ENCODE measurements around the gene CTNNA2.

Gene CTNNA2

DNA sequence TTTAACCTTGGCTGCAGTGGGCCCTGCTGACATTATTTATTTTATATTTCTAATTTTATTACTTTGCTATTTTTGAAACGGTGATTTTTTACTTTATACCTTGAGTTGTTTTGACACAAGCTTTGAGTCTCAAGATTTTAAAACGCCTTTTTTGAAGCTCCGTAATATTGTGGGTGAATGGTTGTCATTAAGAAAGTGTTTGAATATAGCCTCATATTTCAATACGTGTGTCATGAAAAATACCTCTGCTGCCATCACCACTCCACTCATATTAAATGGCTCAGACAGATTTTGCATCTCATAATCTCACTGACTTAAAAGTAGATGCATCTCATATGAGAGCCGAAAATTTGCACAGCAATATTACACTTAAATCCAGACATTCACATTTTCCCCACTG, 106.6 kb downstream of the CTNNA2 start:
- DNase-seq: no peak

GRCh38 chr2:79619976-79620375, 107.1 kb downstream of the CTNNA2 start:
- DNase-seq: no peak

DNA sequence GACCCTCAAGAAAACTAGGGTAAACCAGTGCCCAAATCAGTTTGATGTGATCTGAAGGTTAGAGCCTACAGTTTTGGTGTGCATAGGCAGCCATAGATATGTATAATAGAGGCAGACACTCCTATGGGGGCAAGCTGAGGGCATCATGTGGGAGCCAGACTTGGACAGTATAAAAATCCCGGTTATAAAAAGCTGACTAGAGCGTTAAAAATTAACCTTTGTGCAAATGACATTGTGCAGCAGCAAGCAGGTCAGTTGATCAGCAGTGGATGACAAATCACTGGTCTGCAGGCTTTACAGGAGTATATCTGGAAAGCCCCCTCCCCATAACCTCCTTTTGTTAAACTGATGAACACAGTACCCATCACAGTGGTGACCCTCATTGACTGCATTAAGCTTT, 107.8 kb downstream of the CTNNA2 start:
- DNase-seq: no peak

GRCh38 chr2:79621252-79621651, 108.4 kb downstream of the CTNNA2 start:
- DNase-seq: no peak

- DNase-seq: no peak
Measured at GRCh38 chr2:79621755-79622154, 108.9 kb downstream of the CTNNA2 start.

- DNase-seq: no peak
Measured at GRCh38 chr2:79622508-79622907, 109.7 kb downstream of the CTNNA2 start.

DNA sequence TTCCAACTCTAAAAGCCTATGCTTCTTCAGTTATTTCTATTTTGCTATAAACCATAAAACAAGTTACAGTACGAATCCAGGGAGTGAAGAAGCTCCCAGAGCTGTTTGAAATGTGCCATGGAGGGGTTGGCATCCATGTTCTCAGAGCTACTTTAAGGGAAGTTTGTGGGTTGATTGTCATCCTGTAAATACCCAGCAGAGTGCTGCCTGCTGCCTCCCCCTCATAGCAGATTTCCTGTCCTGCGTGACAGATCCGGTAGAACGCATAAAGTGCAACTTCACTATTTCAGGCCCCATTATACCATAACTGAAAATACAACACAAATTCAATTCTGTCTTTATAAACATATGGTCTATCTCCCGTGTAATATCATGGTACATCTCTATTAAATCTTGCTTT, 114.4 kb downstream of the CTNNA2 start:
- no peak for DNase-seq

GRCh38 chr2:79630060-79630459, 117.2 kb downstream of the CTNNA2 start:
- DNase-seq: no peak

GRCh38 chr2:79630972-79631557, 118.2 kb downstream of the CTNNA2 start:
- DNase-seq: no peak

DNA sequence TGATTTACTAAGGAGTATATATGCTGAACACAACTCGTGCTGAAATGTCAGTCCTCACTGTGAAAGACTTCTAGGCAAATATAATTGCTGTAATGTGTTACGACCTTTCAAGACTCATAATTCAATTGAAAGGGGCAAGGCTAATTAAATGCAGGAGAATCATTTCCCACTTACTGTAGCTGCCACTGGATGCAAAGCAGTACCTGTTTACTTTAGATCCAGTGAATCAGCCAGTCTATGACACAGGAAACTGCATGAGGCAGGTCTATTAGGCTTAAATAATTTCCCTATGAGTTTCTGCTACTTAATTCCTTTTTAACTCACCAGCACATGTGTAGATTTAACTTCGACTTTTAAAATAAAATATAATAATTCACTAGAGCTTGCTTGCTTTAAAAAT, 125.6 kb downstream of the CTNNA2 start:
- peak; percentile 10 for DNase-seq

DNA sequence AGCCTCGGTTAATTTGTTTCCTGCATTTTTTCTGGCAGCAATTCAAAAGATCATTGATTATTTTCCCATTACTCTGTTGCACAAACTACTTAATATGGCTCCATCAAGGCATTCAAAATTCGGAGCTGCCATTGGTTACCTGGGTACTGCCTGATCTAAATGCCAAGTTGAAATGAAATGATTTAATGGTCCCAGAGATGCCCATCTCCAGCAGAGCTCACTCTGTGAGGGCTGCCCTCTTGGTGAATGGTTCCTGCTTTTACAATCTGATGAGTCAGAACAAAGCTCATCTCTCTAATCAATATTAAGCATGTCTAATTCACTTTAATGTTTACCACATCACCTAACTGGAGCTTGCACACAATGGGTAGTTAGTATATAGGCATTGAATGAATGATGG, 126.1 kb downstream of the CTNNA2 start:
- DNase-seq: no peak

- DNase-seq: no peak
Measured at GRCh38 chr2:79640001-79640400, 127.2 kb downstream of the CTNNA2 start.

- DNase-seq: no peak
Measured at GRCh38 chr2:79649531-79649930, 136.7 kb downstream of the CTNNA2 start.

GRCh38 chr2:79660557-79660956, 147.7 kb downstream of the CTNNA2 start:
- DNase-seq: no peak

GRCh38 chr2:79665091-79665490, 152.2 kb downstream of the CTNNA2 start:
- no peak for DNase-seq

GRCh38 chr2:79666430-79666829, 153.6 kb downstream of the CTNNA2 start:
- DNase-seq: no peak

GRCh38 chr2:79669714-79670113, 156.9 kb downstream of the CTNNA2 start:
- no peak for DNase-seq

- no peak for DNase-seq
Measured at GRCh38 chr2:79670198-79670597, 157.3 kb downstream of the CTNNA2 start.

DNA sequence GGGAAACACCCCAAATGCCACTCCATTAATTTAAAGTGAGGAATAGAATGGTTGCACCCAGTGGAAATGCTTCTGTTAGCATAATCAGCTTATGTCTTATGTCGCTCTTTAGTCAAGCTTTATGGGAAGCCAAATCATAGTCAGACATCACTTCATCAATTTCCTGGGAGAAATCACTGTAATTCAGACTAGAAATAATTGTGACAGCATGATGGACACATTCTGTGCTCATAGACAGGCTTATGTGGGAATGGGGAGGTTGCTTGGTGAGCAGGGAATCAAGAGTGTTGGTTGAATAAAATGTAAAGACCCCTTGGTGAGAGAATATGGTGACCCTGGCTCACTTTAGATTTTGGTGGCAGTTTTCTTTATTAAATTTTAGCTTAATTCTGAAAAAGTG, 174.0 kb downstream of the CTNNA2 start:
- no peak for DNase-seq

- no peak for DNase-seq
Measured at GRCh38 chr2:79695248-79695647, 182.4 kb downstream of the CTNNA2 start.

GRCh38 chr2:79697200-79697599, 184.3 kb downstream of the CTNNA2 start:
- DNase-seq: no peak

DNA sequence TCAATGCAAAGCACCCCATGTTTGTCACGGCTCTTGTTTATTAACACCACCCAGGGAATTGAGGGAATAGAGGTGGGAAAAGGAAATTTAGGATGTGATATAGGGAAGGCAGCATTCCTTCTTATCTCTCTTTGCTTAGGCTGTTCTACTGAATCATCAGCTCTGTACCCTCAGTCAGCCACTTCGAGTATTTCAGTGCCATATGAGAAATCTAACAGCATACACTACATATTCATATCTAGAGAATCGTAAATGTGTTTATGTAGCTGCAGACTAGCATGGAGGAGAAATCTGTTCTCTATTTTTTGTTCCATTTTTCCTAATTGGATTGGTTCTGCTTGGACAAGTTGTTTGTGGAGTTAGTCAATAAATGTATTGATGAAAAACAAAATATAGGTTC, 187.8 kb downstream of the CTNNA2 start:
- no peak for DNase-seq

- no peak for DNase-seq
Measured at GRCh38 chr2:79702905-79703304, 190.1 kb downstream of the CTNNA2 start.

DNA sequence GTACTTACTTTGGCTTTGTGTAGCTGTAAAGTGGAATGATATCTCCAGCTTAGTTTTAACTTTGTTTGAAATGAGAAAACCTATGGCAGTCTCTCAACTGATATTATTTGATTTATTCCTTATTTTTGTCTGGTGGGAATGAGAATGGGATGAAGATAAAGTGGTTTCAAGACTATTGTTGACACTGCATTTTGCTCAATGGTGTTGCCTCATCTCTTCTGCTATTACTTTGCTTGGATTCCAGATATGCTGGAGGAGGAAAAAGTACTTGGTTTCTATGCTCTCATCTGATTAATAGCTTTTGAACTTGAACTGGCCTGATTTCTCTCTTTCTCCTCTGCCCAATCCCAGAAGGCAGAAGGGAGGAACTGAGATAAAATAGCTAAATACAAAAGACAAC, 198.2 kb downstream of the CTNNA2 start:
- no peak for DNase-seq

GRCh38 chr2:79713131-79713785, 200.4 kb downstream of the CTNNA2 start:
- no peak for DNase-seq
